Measurements from ENCODE around the gene RFC4.

DNA sequence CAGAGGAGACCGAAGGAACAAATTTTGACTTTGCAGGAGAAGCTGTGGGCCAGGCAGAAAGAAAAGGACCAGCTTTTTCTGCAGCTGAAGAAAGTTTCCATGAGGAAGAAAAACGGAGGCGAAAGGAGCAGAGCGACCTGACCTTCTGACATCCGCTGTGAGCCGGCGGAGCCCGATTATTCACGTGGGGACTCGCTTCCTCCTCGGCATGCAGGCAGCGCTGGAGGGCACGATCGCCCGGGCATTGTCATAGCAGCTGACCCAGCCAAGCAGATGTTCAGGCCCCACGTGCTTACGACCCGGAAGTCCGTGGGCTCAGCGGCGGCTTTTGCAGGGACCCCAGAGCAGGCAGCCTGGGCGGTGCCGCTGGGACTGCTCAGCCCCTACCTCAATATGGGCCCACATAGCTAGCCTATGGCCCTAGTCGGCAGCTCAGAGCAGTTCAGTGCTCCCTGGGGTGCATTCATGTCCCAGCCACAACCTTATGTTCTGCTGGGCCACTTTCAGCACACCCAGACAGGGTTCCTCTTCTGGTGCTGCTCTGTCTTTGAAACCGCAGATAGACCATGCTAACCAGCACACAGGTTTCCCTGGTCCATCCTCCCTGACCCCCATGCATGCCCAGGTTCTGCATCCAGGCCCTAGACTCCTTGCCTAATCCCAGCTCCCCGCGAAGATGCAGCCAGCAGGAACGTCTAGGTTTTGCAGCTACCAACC is 33.4 kb downstream of the RFC4 start:
- TF ChIP-seq, protein P1, sequence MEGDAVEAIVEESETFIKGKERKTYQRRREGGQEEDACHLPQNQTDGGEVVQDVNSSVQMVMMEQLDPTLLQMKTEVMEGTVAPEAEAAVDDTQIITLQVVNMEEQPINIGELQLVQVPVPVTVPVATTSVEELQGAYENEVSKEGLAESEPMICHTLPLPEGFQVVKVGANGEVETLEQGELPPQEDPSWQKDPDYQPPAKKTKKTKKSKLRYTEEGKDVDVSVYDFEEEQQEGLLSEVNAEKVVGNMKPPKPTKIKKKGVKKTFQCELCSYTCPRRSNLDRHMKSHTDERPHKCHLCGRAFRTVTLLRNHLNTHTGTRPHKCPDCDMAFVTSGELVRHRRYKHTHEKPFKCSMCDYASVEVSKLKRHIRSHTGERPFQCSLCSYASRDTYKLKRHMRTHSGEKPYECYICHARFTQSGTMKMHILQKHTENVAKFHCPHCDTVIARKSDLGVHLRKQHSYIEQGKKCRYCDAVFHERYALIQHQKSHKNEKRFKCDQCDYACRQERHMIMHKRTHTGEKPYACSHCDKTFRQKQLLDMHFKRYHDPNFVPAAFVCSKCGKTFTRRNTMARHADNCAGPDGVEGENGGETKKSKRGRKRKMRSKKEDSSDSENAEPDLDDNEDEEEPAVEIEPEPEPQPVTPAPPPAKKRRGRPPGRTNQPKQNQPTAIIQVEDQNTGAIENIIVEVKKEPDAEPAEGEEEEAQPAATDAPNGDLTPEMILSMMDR (IDR thresholded peaks at IDR 0.05), result no peak
- TF ChIP-seq POLR2A (IDR thresholded peaks at IDR 0.05), result peak; percentile 20
